Activated CD4-positive, alpha-beta T cell treated with anti-CD3 and anti-CD28 coated beads, Interleukin-2, amount 10 ng/mL, durations not matched to agents 24 days and 14 days (primary cell): Measurements from ENCODE around the gene KCNN3. TPM values are rescaled to one million over a fixed set of nuclear protein-coding genes. Genes with fewer than 3 reads are reported as not detected.

Experiments
- DNase-seq: peaks from one replicate; pipeline ENCODE4 v3.0.0; 2022
- H3K27ac Mint-ChIP-seq: one replicate; pipeline ENCODE4 v1.8.0; 2022; ENCODE audit warnings: mild to moderate bottlenecking, mixed read lengths
- H3K27me3 Mint-ChIP-seq: one replicate; pipeline ENCODE4 v1.8.0; 2022; ENCODE audit warnings: mixed read lengths
- H3K36me3 Mint-ChIP-seq: one replicate; pipeline ENCODE4 v1.8.0; 2022; ENCODE audit warnings: low read depth, mild to moderate bottlenecking, mixed read lengths
- H3K4me1 Mint-ChIP-seq: one replicate; pipeline ENCODE4 v1.8.0; 2021; ENCODE audit warnings: mixed read lengths
- H3K4me3 Mint-ChIP-seq: one replicate; pipeline ENCODE4 v1.8.0; 2022; ENCODE audit warnings: mild to moderate bottlenecking, moderate library complexity, mixed read lengths
- H3K9me3 Mint-ChIP-seq: one replicate; pipeline ENCODE4 v1.8.0; 2021; ENCODE audit warnings: mixed read lengths
- intact Hi-C: fragments of 100-400 bp; cut with micrococcal nuclease; formaldehyde crosslinking; loops from one replicate; pipeline ENCODE4 v1.15.1; 2023
- total RNA-seq: library from RNA; stranded (reverse); gene quantifications from 2 replicates; pipeline ENCODE4 v1.2.3, GENCODE V29; 2022

KCNN3 gene
- total RNA-seq, 1 donor from 2014 or later, result 0.35 TPM

- Mint-ChIP-seq H3K27ac (no peak overlapping the region), H3K4me1 (no peaks in the 10 kb centered on the region), H3K27me3 (no peaks in the 10 kb centered on the region), H3K4me3 (no peak overlapping the region), H3K36me3 (no peaks in the 10 kb centered on the region), H3K9me3 (no peaks in the 10 kb centered on the region)
- intact Hi-C loops, result no loop called here
- DNase-seq, result no peak
Observed at GRCh38 chr1:154816937-154817336, 53.1 kb downstream of the KCNN3 start.

GRCh38 chr1:154816369-154816768, 53.7 kb downstream of the KCNN3 start:
- no peak overlapping the region for H3K4me3 Mint-ChIP-seq
- H3K36me3 Mint-ChIP-seq, result no peaks in the 10 kb centered on the region
- H3K27ac Mint-ChIP-seq, result no peak overlapping the region

DNA sequence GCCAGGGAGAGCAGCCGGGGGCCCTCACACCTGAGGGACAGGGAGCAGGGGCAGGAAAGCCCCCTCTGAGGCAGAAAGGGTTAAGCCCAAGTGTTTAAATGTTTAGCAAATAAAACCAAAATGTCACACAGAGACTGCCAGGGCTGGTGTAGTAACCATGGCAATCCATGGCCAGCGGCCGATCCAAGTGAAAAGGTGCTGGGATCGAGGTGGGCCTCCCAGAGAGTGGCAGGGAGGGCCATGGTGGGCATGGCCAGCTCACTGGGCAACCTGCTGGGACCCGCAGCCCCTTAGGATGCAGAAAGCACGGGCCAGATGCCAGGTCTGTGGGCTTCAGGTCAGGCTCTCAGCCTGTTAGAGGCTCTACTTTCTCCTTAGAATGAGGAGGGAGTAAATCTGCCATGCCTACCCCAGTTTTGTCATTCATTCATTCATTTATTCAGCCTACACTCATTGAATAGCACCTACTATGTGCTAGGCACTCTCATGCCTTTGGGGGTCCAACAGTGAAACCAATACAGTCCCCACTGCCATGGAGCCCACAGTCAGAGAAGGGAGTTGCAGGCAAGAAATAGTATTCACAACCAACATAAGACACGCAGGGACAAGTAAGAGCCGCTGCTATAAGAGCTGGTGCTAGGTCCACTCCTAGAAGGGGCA, 56.1 kb downstream of the KCNN3 start:
- H3K9me3 Mint-ChIP-seq, result no peaks in the 10 kb centered on the region
- H3K27me3 Mint-ChIP-seq, result peaks cover 1% of the 10 kb centered on the region
- H3K4me1 Mint-ChIP-seq, result peaks cover 12% of the 10 kb centered on the region
- no peak for DNase-seq
- no peaks in the 10 kb centered on the region for H3K36me3 Mint-ChIP-seq
- H3K27ac Mint-ChIP-seq, result no peak overlapping the region
- intact Hi-C loops, result loop anchor here (5.0 kb wide), 1 partner anchor 33 kb away; no protein-coding TSS in a partner anchor
- no peak overlapping the region for H3K4me3 Mint-ChIP-seq

More at GRCh38 chr1:154816369-154816768, 53.7 kb downstream of the KCNN3 start:
- Mint-ChIP-seq H3K27me3 (no peaks in the 10 kb centered on the region), H3K9me3 (no peaks in the 10 kb centered on the region), H3K4me1 (no peaks in the 10 kb centered on the region)
- intact Hi-C loops, result no loop called here
- DNase-seq, result no peak

DNA sequence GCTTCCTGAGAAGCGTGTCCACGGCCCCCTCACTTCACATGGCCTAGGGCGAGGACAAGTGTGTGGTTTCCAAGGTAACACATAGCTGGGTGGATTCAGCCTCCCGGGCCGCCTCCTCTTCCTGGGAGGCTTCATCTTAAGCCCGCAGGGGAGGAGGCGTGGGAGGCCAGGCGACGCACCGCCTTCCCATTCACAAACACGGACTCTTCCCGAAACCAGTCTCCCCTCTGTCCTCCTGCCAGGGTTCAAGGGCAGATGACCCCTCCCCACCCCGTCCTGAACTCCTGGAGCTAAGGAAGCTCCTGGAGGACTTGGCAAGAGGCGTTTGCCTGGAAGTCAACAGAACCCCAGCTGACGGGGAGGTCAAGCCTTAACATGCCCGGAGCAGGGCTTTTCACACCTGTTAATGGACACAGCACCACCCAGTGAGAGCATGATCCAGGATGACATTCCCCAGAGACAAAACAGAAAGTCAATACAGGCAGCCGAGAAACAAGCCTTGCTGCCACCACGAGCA, 56.7 kb downstream of the KCNN3 start:
- Mint-ChIP-seq H3K9me3 (no peaks in the 10 kb centered on the region), H3K4me3 (no peak overlapping the region), H3K27me3 (peaks cover 4% of the 10 kb centered on the region), H3K4me1 (peaks cover 13% of the 10 kb centered on the region), H3K27ac (no peak overlapping the region), H3K36me3 (no peaks in the 10 kb centered on the region)
- intact Hi-C loops, result loop anchor here (5.0 kb wide), 1 partner anchor 34 kb away; no protein-coding TSS in a partner anchor
- DNase-seq, result no peak

DNA sequence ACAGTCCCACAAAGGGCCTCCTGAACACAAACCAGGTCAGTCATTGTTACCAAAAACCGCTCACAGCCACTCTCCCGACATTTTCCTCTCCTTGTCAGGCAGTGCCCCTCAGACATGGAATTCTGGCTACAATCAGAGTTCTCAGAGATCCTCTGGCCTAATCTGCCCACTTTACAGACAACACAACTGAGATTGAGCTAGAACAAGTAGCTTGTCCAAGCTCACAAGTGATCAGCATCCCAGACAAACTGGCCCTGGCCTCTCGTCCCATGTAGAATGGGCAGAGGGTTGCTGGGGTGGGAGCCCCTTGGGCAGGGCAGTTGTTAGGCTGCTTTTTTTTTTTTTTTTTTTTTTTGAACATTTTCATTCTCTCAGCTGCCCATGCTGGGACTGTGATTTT, 57.2 kb downstream of the KCNN3 start:
- no peak for DNase-seq
- no peak overlapping the region for H3K27ac Mint-ChIP-seq
- intact Hi-C loops, result loop anchor here (5.0 kb wide), 1 partner anchor 34 kb away; no protein-coding TSS in a partner anchor
- no peak overlapping the region for H3K4me3 Mint-ChIP-seq
- no peaks in the 10 kb centered on the region for H3K9me3 Mint-ChIP-seq
- peaks cover 9% of the 10 kb centered on the region for H3K27me3 Mint-ChIP-seq
- H3K4me1 Mint-ChIP-seq, result peaks cover 13% of the 10 kb centered on the region
- H3K36me3 Mint-ChIP-seq, result no peaks in the 10 kb centered on the region

DNA sequence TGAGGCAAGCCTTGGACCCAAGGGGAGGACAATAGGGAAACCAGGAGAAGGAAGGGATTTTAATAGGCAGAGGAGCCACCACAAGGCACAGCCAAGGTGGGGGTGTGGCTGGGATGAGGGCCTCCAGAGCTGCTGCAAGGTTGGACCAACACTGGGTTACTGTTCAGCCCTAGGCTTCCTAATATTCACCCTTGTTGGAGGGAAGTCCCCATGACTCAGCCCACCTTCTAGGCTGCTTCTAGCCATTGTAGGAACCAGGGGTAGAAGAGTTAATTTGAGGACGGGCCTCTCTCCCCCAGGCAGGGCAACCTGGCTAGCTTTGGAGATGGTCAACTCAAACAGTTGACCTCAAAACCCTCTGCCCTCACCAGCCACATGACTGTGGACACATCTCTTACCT, 59.5 kb downstream of the KCNN3 start:
- Mint-ChIP-seq H3K36me3 (no peaks in the 10 kb centered on the region), H3K4me3 (no peak overlapping the region), H3K27me3 (peaks cover 20% of the 10 kb centered on the region), H3K27ac (no peak overlapping the region), H3K4me1 (peaks cover 15% of the 10 kb centered on the region), H3K9me3 (no peaks in the 10 kb centered on the region)
- intact Hi-C loops, result loop anchor here (5.0 kb wide), 1 partner anchor 37 kb away; no protein-coding TSS in a partner anchor
- DNase-seq, result no peak

DNA sequence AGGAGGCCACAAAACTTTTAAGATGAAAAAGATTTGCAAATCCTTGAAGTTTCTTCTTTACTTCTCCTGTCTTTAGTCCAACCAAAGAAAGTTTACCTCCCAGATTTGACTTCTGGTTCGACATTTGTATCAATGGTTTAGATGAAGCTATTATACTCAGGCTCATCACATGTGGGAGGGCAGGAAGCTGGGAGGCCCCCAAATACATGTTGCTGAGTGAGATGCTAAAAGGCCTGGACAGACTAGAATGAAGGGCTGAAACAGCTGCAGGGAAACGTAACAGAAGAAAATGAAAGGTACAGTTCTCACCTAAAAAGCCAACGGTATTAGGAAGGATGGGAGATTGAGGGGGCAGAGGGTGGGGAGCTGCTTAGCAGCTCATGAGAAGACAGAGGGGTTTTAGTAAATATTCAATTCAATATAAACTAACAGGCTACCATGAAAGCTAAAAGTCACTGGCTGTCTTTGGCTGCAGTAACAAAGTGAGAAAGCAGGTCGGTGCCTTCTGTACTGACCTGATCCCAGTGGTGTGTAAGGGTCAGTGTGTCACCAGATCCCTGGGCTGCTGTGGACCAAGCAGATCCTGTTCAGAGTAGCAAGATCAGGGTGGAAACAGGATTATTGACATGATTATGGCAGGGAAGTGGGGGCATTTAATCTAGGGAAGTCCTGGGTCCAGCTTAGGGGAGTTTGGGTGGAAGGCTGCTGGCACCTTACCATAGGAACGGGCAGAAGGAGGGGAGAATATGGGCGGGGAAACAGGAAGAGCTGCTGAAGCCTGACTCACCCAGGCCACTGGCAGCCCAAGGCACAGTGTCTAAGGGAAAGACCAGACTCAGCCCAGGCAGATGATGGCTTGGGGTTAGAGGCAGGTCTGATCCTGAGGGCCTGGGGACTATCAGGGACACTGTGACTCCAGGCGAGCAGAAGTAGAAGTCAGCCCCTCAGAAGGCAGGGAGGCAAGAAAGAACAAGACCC, 60.4 kb downstream of the KCNN3 start:
- Mint-ChIP-seq H3K27ac (peak overlapping the region; percentile 5), H3K9me3 (no peaks in the 10 kb centered on the region), H3K27me3 (peaks cover 22% of the 10 kb centered on the region), H3K36me3 (no peaks in the 10 kb centered on the region), H3K4me3 (no peak overlapping the region), H3K4me1 (peaks cover 15% of the 10 kb centered on the region)
- intact Hi-C loops, result loop anchor here (5.0 kb wide), 1 partner anchor 38 kb away; no protein-coding TSS in a partner anchor
- DNase-seq, result no peak

- DNase-seq, result no peak
- peaks cover 31% of the 10 kb centered on the region for H3K27me3 Mint-ChIP-seq
- H3K9me3 Mint-ChIP-seq, result no peaks in the 10 kb centered on the region
- H3K4me3 Mint-ChIP-seq, result no peak overlapping the region
- intact Hi-C loops, result no loop called here
- peaks cover 15% of the 10 kb centered on the region for H3K4me1 Mint-ChIP-seq
- no peak overlapping the region for H3K27ac Mint-ChIP-seq
- no peaks in the 10 kb centered on the region for H3K36me3 Mint-ChIP-seq
Observed at GRCh38 chr1:154808909-154809262, 61.2 kb downstream of the KCNN3 start.

DNA sequence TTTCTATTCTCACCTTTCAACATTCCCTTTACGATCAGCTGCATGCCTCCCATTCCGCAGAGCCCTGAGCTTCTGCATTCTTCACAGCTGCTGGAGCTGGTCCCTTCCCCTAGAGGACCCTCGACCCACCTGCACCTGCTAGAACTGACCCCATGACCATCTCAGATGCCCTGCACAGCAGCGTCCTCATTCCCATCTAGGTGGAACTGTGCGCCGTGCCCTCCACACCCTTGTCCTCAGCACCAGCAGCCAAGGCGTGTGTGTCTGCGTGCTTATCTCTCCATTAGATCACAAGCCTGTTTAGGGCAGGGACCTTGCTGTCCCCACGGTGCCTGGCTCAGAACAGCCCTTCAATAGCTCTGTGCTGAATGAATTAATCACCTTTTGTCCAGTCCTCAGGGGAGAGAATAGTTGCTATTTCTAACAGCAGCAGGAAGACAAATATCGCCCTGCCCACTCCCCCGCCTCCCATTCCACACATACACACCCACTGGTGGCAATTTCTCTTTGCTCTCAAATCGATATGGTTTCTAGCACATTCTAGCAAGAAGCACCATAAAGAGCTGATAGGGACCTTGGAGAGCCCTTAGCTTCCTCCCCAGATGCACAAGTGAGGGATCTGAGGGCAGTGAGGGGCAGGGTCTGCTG, 61.7 kb downstream of the KCNN3 start:
- Mint-ChIP-seq H3K9me3 (no peaks in the 10 kb centered on the region), H3K27me3 (peaks cover 35% of the 10 kb centered on the region), H3K27ac (no peak overlapping the region), H3K4me3 (no peak overlapping the region), H3K36me3 (no peaks in the 10 kb centered on the region), H3K4me1 (peaks cover 15% of the 10 kb centered on the region)
- no peak for DNase-seq
- intact Hi-C loops, result no loop called here

DNA sequence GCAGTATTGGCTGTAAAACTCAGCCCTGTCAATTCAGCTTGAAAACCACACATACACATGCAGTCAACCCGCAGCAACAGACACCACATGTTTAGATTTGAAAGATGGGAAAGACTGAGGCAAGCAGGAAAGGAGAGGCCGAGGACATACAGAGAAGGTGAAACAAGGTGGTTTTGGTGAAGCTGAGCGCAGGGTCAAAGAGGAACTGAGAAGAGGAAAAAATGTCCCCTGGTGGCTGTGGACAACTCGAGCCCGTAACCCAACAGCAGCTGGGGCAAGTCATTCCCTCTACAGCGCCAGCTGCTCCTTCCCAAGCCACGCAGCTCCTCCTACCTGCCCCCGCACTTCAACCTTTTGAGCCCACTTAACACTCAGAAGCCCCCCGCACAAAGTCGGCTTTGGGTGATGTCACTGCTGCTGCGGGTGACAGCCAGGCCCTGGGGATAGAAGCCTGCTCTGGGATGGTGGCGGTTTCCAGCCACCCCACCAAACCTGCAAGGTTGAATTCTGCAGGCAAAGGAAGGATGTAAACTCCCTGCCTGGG, 63.0 kb downstream of the KCNN3 start:
- Mint-ChIP-seq H3K27me3 (peaks cover 35% of the 10 kb centered on the region), H3K36me3 (no peaks in the 10 kb centered on the region), H3K4me1 (peaks cover 15% of the 10 kb centered on the region), H3K4me3 (no peak overlapping the region), H3K27ac (peak overlapping the region; percentile 6), H3K9me3 (no peaks in the 10 kb centered on the region)
- intact Hi-C loops, result no loop called here
- DNase-seq, result no peak

DNA sequence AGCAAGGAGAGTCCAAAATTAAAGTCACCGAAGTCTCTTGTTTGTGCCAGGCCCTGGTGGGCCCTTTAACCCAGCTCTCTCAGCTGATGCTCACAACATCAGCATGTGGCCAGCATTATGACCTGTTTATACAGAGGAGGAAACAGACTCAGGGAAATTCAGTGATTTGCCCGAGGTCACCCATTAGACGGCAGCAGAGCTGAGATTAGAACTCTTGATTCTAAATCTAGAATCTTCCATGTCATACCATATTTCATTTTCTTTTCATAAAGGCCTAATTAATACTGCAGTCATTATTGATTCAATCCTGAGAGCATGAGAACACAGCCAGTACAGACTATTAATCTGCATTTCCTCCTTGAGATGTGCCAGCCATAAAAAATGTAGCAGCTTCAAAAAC, 63.7 kb downstream of the KCNN3 start:
- no peak overlapping the region for H3K4me3 Mint-ChIP-seq
- DNase-seq, result no peak
- no peaks in the 10 kb centered on the region for H3K9me3 Mint-ChIP-seq
- peaks cover 15% of the 10 kb centered on the region for H3K4me1 Mint-ChIP-seq
- H3K36me3 Mint-ChIP-seq, result no peaks in the 10 kb centered on the region
- peaks cover 35% of the 10 kb centered on the region for H3K27me3 Mint-ChIP-seq
- no peak overlapping the region for H3K27ac Mint-ChIP-seq
- intact Hi-C loops, result no loop called here

- Mint-ChIP-seq H3K36me3 (no peaks in the 10 kb centered on the region), H3K27ac (no peak overlapping the region), H3K9me3 (no peaks in the 10 kb centered on the region), H3K27me3 (peaks cover 30% of the 10 kb centered on the region), H3K4me1 (peaks cover 3% of the 10 kb centered on the region), H3K4me3 (no peak overlapping the region)
- intact Hi-C loops, result no loop called here
- DNase-seq, result no peak
Observed at GRCh38 chr1:154802982-154803920, 66.8 kb downstream of the KCNN3 start.
